ENCODE data around the gene SNRPD3.
"Not testable (repeated sequence)": the region's sequence is repeated elsewhere in the genome, so short reads cannot be mapped to it uniquely, and the experiment has no call there.

Gene SNRPD3

GRCh38 chr22:24589518-24590030 is 33.8 kb downstream of the SNRPD3 start:
- no peaks in the 10 kb centered on the region for H3K9me3 ChIP-seq (ENCODE audit: control insufficient read depth in 1 of 2, low read length in 2 of 2)
- no peaks in the 10 kb centered on the region for H3K27me3 ChIP-seq (ENCODE audit: control insufficient read depth in 1 of 2, insufficient read depth in 2 of 2, low read length in 2 of 2)
- H3K27ac ChIP-seq (ENCODE audit: low read depth, low read length) = no peak overlapping the region
- peaks cover 0 to 22% of the 10 kb centered on the region in 2 donors for H3K36me3 ChIP-seq (ENCODE audit: control insufficient read depth in 1 of 2, insufficient read depth in 2 of 2, low read length in 2 of 2)
- H3K4me3 ChIP-seq (ENCODE audit: low read depth in 1 of 2, low read length in 2 of 2) = no peak overlapping the region
- no peak overlapping the region for H3K9ac ChIP-seq (ENCODE audit: low read depth in 1 of 2, low read length in 2 of 2)
- H3K4me1 ChIP-seq (ENCODE audit: control insufficient read depth in 1 of 2, insufficient read depth in 2 of 2, low read length in 2 of 2) = peaks cover 11 to 24% of the 10 kb centered on the region in 2 donors

DNA sequence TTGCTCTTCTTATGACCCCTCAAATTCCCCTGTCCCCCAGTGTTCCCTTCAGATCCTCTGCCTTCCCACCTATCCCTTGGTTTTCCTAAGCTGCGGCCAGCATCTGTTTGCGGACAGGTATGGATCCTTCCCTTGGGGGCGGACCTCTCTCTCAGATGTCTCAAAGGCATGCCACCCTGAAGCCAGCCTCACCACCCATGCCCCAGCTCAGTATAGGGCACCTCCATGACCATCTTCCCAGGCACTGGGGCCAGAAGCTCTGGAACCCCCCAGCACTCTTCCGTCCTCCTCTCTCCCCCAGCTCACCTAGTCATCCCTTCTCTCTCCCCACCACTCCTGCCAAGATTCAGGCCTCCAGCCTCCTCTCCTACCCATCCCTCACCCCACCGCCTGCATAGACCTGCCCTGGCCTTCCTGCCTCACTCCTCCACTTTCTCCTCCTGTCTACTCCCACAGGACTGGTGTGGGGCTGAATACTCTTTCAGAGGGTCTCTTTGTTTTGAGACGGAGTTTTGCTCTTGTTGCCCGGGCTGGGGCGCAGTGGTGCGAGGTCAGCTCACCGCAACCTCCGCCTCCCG is 34.9 kb downstream of the SNRPD3 start:
- no peak overlapping the region for H3K9ac ChIP-seq (ENCODE audit: low read depth in 1 of 2, low read length in 2 of 2)
- H3K27ac ChIP-seq (ENCODE audit: low read depth, low read length) = no peak overlapping the region
- H3K36me3 ChIP-seq (ENCODE audit: control insufficient read depth in 1 of 2, insufficient read depth in 2 of 2, low read length in 2 of 2) = peaks cover 0 to 21% of the 10 kb centered on the region in 2 donors
- no peaks in the 10 kb centered on the region for H3K9me3 ChIP-seq (ENCODE audit: control insufficient read depth in 1 of 2, low read length in 2 of 2)
- H3K4me3 ChIP-seq (ENCODE audit: low read depth in 1 of 2, low read length in 2 of 2) = no peak overlapping the region
- H3K27me3 ChIP-seq (ENCODE audit: control insufficient read depth in 1 of 2, insufficient read depth in 2 of 2, low read length in 2 of 2) = no peaks in the 10 kb centered on the region
- H3K4me1 ChIP-seq (ENCODE audit: control insufficient read depth in 1 of 2, insufficient read depth in 2 of 2, low read length in 2 of 2) = peaks cover 10 to 25% of the 10 kb centered on the region in 2 donors

DNA sequence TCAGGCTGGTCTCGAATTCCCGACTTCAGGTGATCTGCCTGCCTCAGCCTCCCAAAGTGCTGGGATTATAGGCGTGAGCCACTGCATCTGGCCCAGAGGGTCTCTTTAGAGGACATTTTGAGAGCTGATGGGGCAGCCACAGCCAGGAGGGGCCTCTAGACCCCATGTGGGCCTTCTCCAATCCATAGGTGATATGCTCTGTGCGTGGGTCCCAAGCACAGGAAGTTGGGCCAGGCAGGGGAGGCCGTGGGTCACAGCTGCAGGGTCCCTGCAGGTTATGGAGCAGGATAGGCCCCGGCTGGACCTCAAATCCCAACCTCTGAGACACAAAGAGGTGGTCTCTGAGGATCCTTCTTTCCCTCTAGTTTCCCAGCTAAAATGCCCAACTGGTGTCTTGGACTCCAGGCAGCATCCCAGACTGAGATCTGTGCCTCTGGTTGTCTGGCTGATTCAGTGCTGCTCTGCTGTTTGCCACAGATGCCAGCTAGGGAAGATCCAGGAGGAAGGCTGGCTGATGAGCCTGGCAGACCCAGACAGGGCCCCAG is 35.6 kb downstream of the SNRPD3 start:
- Histone ChIP-seq H3K4me1 (ENCODE audit: control insufficient read depth in 1 of 2, insufficient read depth in 2 of 2, low read length in 2 of 2) (peaks cover 10 to 25% of the 10 kb centered on the region in 2 donors), H3K36me3 (ENCODE audit: control insufficient read depth in 1 of 2, insufficient read depth in 2 of 2, low read length in 2 of 2) (peaks cover 0 to 15% of the 10 kb centered on the region in 2 donors), H3K9ac (ENCODE audit: low read depth in 1 of 2, low read length in 2 of 2) (no peak overlapping the region), H3K4me3 (ENCODE audit: low read depth in 1 of 2, low read length in 2 of 2) (no peak overlapping the region), H3K9me3 (ENCODE audit: control insufficient read depth in 1 of 2, low read length in 2 of 2) (no peaks in the 10 kb centered on the region), H3K27ac (ENCODE audit: low read depth, low read length) (no peak overlapping the region), H3K27me3 (ENCODE audit: control insufficient read depth in 1 of 2, insufficient read depth in 2 of 2, low read length in 2 of 2) (no peaks in the 10 kb centered on the region)

GRCh38 chr22:24592058-24592850 is 36.5 kb downstream of the SNRPD3 start:
- Histone ChIP-seq H3K4me1 (ENCODE audit: control insufficient read depth in 1 of 2, insufficient read depth in 2 of 2, low read length in 2 of 2) (peaks cover 10 to 25% of the 10 kb centered on the region in 2 donors), H3K27me3 (ENCODE audit: control insufficient read depth in 1 of 2, insufficient read depth in 2 of 2, low read length in 2 of 2) (no peaks in the 10 kb centered on the region), H3K4me3 (ENCODE audit: low read depth in 1 of 2, low read length in 2 of 2) (peak overlapping the region; percentile 62 to 73), H3K9ac (ENCODE audit: low read depth in 1 of 2, low read length in 2 of 2) (peak overlapping the region; percentile 56 to 57), H3K27ac (ENCODE audit: low read depth, low read length) (peak overlapping the region; percentile 52), H3K36me3 (ENCODE audit: control insufficient read depth in 1 of 2, insufficient read depth in 2 of 2, low read length in 2 of 2) (peaks cover 0 to 10% of the 10 kb centered on the region in 2 donors), H3K9me3 (ENCODE audit: control insufficient read depth in 1 of 2, low read length in 2 of 2) (no peaks in the 10 kb centered on the region)

DNA sequence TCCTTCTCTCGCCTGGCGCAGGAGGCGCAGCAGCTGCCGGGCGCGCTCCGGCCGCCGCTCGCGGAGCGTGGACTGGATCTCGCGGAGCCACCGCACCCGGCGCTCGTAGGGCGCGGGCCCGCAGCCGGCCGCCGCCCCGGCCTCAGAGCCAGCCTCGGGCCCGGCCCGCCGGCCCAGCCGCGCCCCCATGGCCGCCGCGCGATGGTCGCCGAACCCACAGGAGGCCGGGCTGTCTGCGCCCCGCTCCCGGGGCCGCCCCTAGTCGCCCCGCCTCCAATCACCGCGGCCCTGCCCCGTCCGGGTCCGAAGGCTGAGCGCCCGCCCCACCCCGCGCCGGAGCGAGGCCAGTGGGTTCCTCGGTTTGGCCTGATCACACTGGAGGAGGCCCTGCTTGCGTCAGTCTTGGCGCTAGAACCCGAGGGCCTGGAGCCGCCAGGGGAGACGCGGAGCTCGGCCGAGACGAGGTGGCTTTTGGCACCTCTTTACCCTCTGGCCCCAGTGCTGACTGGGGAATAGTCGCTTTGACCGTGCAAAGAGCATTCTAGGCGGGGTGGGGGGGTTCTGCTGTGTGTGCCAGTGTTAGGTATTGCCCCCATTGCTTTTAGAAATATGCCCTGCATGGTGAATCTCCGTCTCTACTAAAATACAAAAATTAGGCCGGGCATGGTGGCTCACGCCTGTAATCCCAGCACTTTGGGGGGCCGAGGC is 37.2 kb downstream of the SNRPD3 start, which contains the start of gene LRRC75B:
Gene LRRC75B, minus strand, starts transcription at position 223 of the 708 bp plus-strand sequence. Its CDS starts 34 bp downstream, at position 189.
- Histone ChIP-seq H3K9me3 (ENCODE audit: control insufficient read depth in 1 of 2, low read length in 2 of 2) (no peaks in the 10 kb centered on the region), H3K36me3 (ENCODE audit: control insufficient read depth in 1 of 2, insufficient read depth in 2 of 2, low read length in 2 of 2) (peaks cover 0 to 2% of the 10 kb centered on the region in 2 donors), H3K9ac (ENCODE audit: low read depth in 1 of 2, low read length in 2 of 2) (peak within 1 kb of the TSS; percentile 56 to 76), H3K27ac (ENCODE audit: low read depth, low read length) (peak within 1 kb of the TSS; percentile 82), H3K27me3 (ENCODE audit: control insufficient read depth in 1 of 2, insufficient read depth in 2 of 2, low read length in 2 of 2) (no peaks in the 10 kb centered on the region), H3K4me1 (ENCODE audit: control insufficient read depth in 1 of 2, insufficient read depth in 2 of 2, low read length in 2 of 2) (peaks cover 10 to 25% of the 10 kb centered on the region in 2 donors), H3K4me3 (ENCODE audit: low read depth in 1 of 2, low read length in 2 of 2) (peak within 1 kb of the TSS; percentile 62 to 73)

- H3K36me3 ChIP-seq (ENCODE audit: control insufficient read depth in 1 of 2, insufficient read depth in 2 of 2, low read length in 2 of 2); H3K27ac ChIP-seq (ENCODE audit: low read depth, low read length); H3K27me3 ChIP-seq (ENCODE audit: control insufficient read depth in 1 of 2, insufficient read depth in 2 of 2, low read length in 2 of 2); H3K9me3 ChIP-seq (ENCODE audit: control insufficient read depth in 1 of 2, low read length in 2 of 2): not testable (repeated sequence)
- Histone ChIP-seq H3K4me1 (ENCODE audit: control insufficient read depth in 1 of 2, insufficient read depth in 2 of 2, low read length in 2 of 2) (peaks cover 10 to 25% of the 10 kb centered on the region in 2 donors), H3K9ac (ENCODE audit: low read depth in 1 of 2, low read length in 2 of 2) (peak overlapping the region; percentile 54 to 76), H3K4me3 (ENCODE audit: low read depth in 1 of 2, low read length in 2 of 2) (peak overlapping the region in 1 of 2 donors; percentile 58)
Observed at GRCh38 chr22:24593559-24593835, 37.7 kb downstream of the SNRPD3 start.

- peaks cover 10 to 25% of the 10 kb centered on the region in 2 donors for H3K4me1 ChIP-seq (ENCODE audit: control insufficient read depth in 1 of 2, insufficient read depth in 2 of 2, low read length in 2 of 2)
- H3K9ac ChIP-seq (ENCODE audit: low read depth in 1 of 2, low read length in 2 of 2) = peak overlapping the region; percentile 10 to 57
- H3K4me3 ChIP-seq (ENCODE audit: low read depth in 1 of 2, low read length in 2 of 2) = no peak overlapping the region
Observed at GRCh38 chr22:24593836-24594568, 38.2 kb downstream of the SNRPD3 start.

GRCh38 chr22:24594569-24595120 is 38.8 kb downstream of the SNRPD3 start:
- no peak overlapping the region for H3K4me3 ChIP-seq (ENCODE audit: low read depth in 1 of 2, low read length in 2 of 2)
- H3K9me3 ChIP-seq (ENCODE audit: control insufficient read depth in 1 of 2, low read length in 2 of 2) = no peaks in the 10 kb centered on the region
- H3K27me3 ChIP-seq (ENCODE audit: control insufficient read depth in 1 of 2, insufficient read depth in 2 of 2, low read length in 2 of 2) = no peaks in the 10 kb centered on the region
- peaks cover 10 to 25% of the 10 kb centered on the region in 2 donors for H3K4me1 ChIP-seq (ENCODE audit: control insufficient read depth in 1 of 2, insufficient read depth in 2 of 2, low read length in 2 of 2)
- no peak overlapping the region for H3K27ac ChIP-seq (ENCODE audit: low read depth, low read length)
- H3K9ac ChIP-seq (ENCODE audit: low read depth in 1 of 2, low read length in 2 of 2) = peak overlapping the region in 1 of 2 donors; percentile 47
- no peaks in the 10 kb centered on the region for H3K36me3 ChIP-seq (ENCODE audit: control insufficient read depth in 1 of 2, insufficient read depth in 2 of 2, low read length in 2 of 2)

More at GRCh38 chr22:24593836-24594568, 38.2 kb downstream of the SNRPD3 start:
- Histone ChIP-seq H3K27me3 (ENCODE audit: control insufficient read depth in 1 of 2, insufficient read depth in 2 of 2, low read length in 2 of 2) (no peaks in the 10 kb centered on the region), H3K27ac (ENCODE audit: low read depth, low read length) (peak overlapping the region; percentile 42), H3K36me3 (ENCODE audit: control insufficient read depth in 1 of 2, insufficient read depth in 2 of 2, low read length in 2 of 2) (no peaks in the 10 kb centered on the region), H3K9me3 (ENCODE audit: control insufficient read depth in 1 of 2, low read length in 2 of 2) (no peaks in the 10 kb centered on the region)

GRCh38 chr22:24595228-24595627 is 39.4 kb downstream of the SNRPD3 start:
- Histone ChIP-seq H3K4me3 (ENCODE audit: low read depth in 1 of 2, low read length in 2 of 2) (no peak overlapping the region), H3K9me3 (ENCODE audit: control insufficient read depth in 1 of 2, low read length in 2 of 2) (no peaks in the 10 kb centered on the region), H3K4me1 (ENCODE audit: control insufficient read depth in 1 of 2, insufficient read depth in 2 of 2, low read length in 2 of 2) (peaks cover 10 to 25% of the 10 kb centered on the region in 2 donors), H3K27me3 (ENCODE audit: control insufficient read depth in 1 of 2, insufficient read depth in 2 of 2, low read length in 2 of 2) (no peaks in the 10 kb centered on the region), H3K36me3 (ENCODE audit: control insufficient read depth in 1 of 2, insufficient read depth in 2 of 2, low read length in 2 of 2) (no peaks in the 10 kb centered on the region), H3K27ac (ENCODE audit: low read depth, low read length) (no peak overlapping the region), H3K9ac (ENCODE audit: low read depth in 1 of 2, low read length in 2 of 2) (no peak overlapping the region)

All from duodenal mucosa (tissue), 2 donors.